Thyroid gland (tissue), 4 donors: ENCODE data around the gene GDPD3. TPM values are rescaled to one million over a fixed set of nuclear protein-coding genes. Genes with fewer than 3 reads are reported as not detected.

Source experiments
- DNase-seq, 2 donors: peaks; one replicate each; pipeline ENCODE4 v3.0.0-alpha.2; 2019
- H3K27ac ChIP-seq, 3 donors: fragments of 200-600 bp; sonication (generic); 1 replicate in 2 of 3; 2 replicates in 1 of 3; pipeline ENCODE4 v1.5.1; 2016 to 2019; ENCODE audit warnings: mild to moderate bottlenecking in 1 of 3, moderate library complexity in 1 of 3
- H3K27me3 ChIP-seq: fragments of 200-600 bp; sonication (generic); one replicate; pipeline ENCODE4 v1.5.1; 2019
- H3K36me3 ChIP-seq, 2 donors: fragments of 200-600 bp; sonication (generic); one replicate each; pipeline ENCODE4 v1.5.1; 2016 to 2019
- H3K4me1 ChIP-seq, 2 donors: fragments of 200-600 bp; sonication (generic); one replicate each; pipeline ENCODE4 v1.5.1; 2017 to 2019
- H3K4me3 ChIP-seq, 3 donors: fragments of 200-600 bp; sonication (generic); replicated peaks in 1 of 3; 1 replicate in 2 of 3; 2 replicates in 1 of 3; pipeline ENCODE4 v1.5.1; 2016; ENCODE audit warnings: mild to moderate bottlenecking in 1 of 3
- H3K9me3 ChIP-seq: fragments of 200-600 bp; sonication (generic); one replicate; pipeline ENCODE4 v1.5.1; 2017
- CTCF ChIP-seq, 6 experiments: fragments of 200-600 bp in 3 of 6; fragments of 450-650 bp in 3 of 6; sonication (generic) in 3 of 6; IDR thresholded peaks; one replicate each; pipeline ENCODE4 v1.5.1; 2016 to 2019; ENCODE audit warnings: antibody characterized with exemption in 6 of 6, mild to moderate bottlenecking in 2 of 6, inconsistent platforms in 1 of 6, moderate library complexity in 1 of 6
- POLR2A ChIP-seq, 2 donors: fragments of 450-650 bp; IDR thresholded peaks; one replicate each; pipeline ENCODE4 v1.6.1; 2017; ENCODE audit warnings: antibody characterized with exemption in 2 of 2, mild to moderate bottlenecking in 2 of 2, moderate library complexity in 1 of 2
- WGBS, 2 donors: methylation state at CpG; one replicate each; pipeline ENCODE4 v1.1.5; 2017; 5-methylcytosine and 5-hydroxymethylcytosine counted together
- intact Hi-C: fragments of 100-400 bp; cut with DNase I; formaldehyde crosslinking; loops from one replicate; pipeline ENCODE4 v1.15.1; 2023
- total RNA-seq, 4 donors: library from RNA; depleted of rRNA; stranded (reverse); fragments of >200 nt; gene quantifications; one replicate each; pipeline ENCODE4 v1.2.3, GENCODE V29; 2016

GDPD3 gene
- total RNA-seq, 4 donors from 2014 or later: 0.68 to 1.6 (median 1.2) TPM; not detected in 1

- intact Hi-C loops: no loop called here
- H3K27me3 ChIP-seq: no peaks in the 10 kb centered on the region
- no peak overlapping the region for H3K27ac ChIP-seq
- H3K9me3 ChIP-seq: no peaks in the 10 kb centered on the region
- H3K36me3 ChIP-seq: peaks cover 36 to 39% of the 10 kb centered on the region in 2 donors
- DNase-seq: no peak
- peaks cover 4 to 5% of the 10 kb centered on the region in 2 donors for H3K4me1 ChIP-seq
- WGBS, 2 donors: 92 to 93% methylated on average over 11 of the region's 11 CpGs
- no peak overlapping the region for H3K4me3 ChIP-seq
- TF ChIP-seq CTCF (IDR thresholded peaks at IDR 0.05) (no peak), POLR2A (IDR thresholded peaks at IDR 0.05) (no peak)
Observed at GRCh38 chr16:30114411-30114810, 1.1 kb upstream of the GDPD3 start.

GRCh38 chr16:30113711-30114333 is 485 bp upstream of the GDPD3 start:
- Histone ChIP-seq H3K36me3 (peaks cover 36 to 39% of the 10 kb centered on the region in 2 donors), H3K9me3 (no peaks in the 10 kb centered on the region), H3K27me3 (no peaks in the 10 kb centered on the region), H3K4me1 (peaks cover 4 to 5% of the 10 kb centered on the region in 2 donors), H3K27ac (no peak overlapping the region), H3K4me3 (no peak overlapping the region)
- intact Hi-C loops: no loop called here
- no peak for TF ChIP-seq POLR2A (IDR thresholded peaks at IDR 0.05)
- TF ChIP-seq CTCF (IDR thresholded peaks at IDR 0.05): no peak
- DNase-seq: no peak
- WGBS, 2 donors: 90 to 92% methylated on average over 10 to 20 of the region's 20 CpGs

GRCh38 chr16:30112197-30113030 is 923 bp downstream of the GDPD3 start:
- H3K27me3 ChIP-seq: no peaks in the 10 kb centered on the region
- no peaks in the 10 kb centered on the region for H3K9me3 ChIP-seq
- intact Hi-C loops: no loop called here
- peaks cover 28 to 32% of the 10 kb centered on the region in 2 donors for H3K36me3 ChIP-seq
- WGBS, 2 donors: 85 to 91% methylated on average over 22 to 29 of the region's 29 CpGs
- H3K4me3 ChIP-seq: no peak overlapping the region
- H3K4me1 ChIP-seq: peaks cover 4 to 5% of the 10 kb centered on the region in 2 donors
- TF ChIP-seq CTCF (IDR thresholded peaks at IDR 0.05) (peak in 5 of 6 experiments; percentile 10 to 57 (median 48)), POLR2A (IDR thresholded peaks at IDR 0.05) (no peak)
- H3K27ac ChIP-seq: no peak overlapping the region
- peak; percentile 48 to 53 for DNase-seq

- 69 to 70% methylated on average over 7 of the region's 7 CpGs for WGBS, 2 donors
- Histone ChIP-seq H3K36me3 (peaks cover 13 to 18% of the 10 kb centered on the region in 2 donors), H3K9me3 (no peaks in the 10 kb centered on the region), H3K27ac (no peak overlapping the region), H3K27me3 (no peaks in the 10 kb centered on the region), H3K4me1 (peaks cover 4 to 5% of the 10 kb centered on the region in 2 donors), H3K4me3 (no peak overlapping the region)
- intact Hi-C loops: no loop called here
- no peak for DNase-seq
- TF ChIP-seq POLR2A (IDR thresholded peaks at IDR 0.05) (no peak), CTCF (IDR thresholded peaks at IDR 0.05) (no peak)
Observed at GRCh38 chr16:30110661-30111060, 2.7 kb downstream of the GDPD3 start.
